Chondrocyte (in vitro differentiated cells): ENCODE measurements around the gene ZBTB7A. TPM values are rescaled to one million over a fixed set of nuclear protein-coding genes. Genes with fewer than 3 reads are reported as not detected.

Source experiments
- DNase-seq: peaks from one replicate; pipeline ENCODE4 v3.0.0; 2021; ENCODE audit warnings: mixed read lengths, low spot score
- H3K27ac Mint-ChIP-seq: one replicate; pipeline ENCODE4 v1.8.0; 2021; ENCODE audit warnings: mild to moderate bottlenecking, moderate library complexity, mixed read lengths; ENCODE audit not compliant: unreplicated experiment
- H3K27me3 Mint-ChIP-seq: 2 replicates; pipeline ENCODE4 v1.8.0; 2021; ENCODE audit warnings: low read depth, mixed read lengths
- H3K36me3 Mint-ChIP-seq: 2 replicates; pipeline ENCODE4 v1.8.0; 2021; ENCODE audit warnings: low read depth, mixed read lengths
- H3K4me1 Mint-ChIP-seq: 2 replicates; pipeline ENCODE4 v1.8.0; 2021; ENCODE audit warnings: low read depth, mild to moderate bottlenecking, mixed read lengths
- H3K4me3 Mint-ChIP-seq: one replicate; pipeline ENCODE4 v1.8.0; 2021; ENCODE audit warnings: mild to moderate bottlenecking, moderate library complexity, mixed read lengths; ENCODE audit not compliant: unreplicated experiment
- H3K9me3 Mint-ChIP-seq: 2 replicates; pipeline ENCODE4 v1.8.0; 2021; ENCODE audit warnings: low read depth, mixed read lengths
- total RNA-seq: library from RNA; stranded (reverse); gene quantifications from 3 replicates; pipeline ENCODE4 v1.2.1, GENCODE V29; 2021
- TF ChIP-seq, protein P1 (sequence below): fragments of 200-600 bp; sonication (generic); IDR thresholded peaks from 2 replicates; pipeline ENCODE4 v1.5.0; 2021; ENCODE audit warnings: antibody characterized with exemption, mild to moderate bottlenecking, moderate library complexity

ZBTB7A gene
- total RNA-seq, 1 donor from 2014 or later: 29.5 TPM

- TF ChIP-seq, protein P1, sequence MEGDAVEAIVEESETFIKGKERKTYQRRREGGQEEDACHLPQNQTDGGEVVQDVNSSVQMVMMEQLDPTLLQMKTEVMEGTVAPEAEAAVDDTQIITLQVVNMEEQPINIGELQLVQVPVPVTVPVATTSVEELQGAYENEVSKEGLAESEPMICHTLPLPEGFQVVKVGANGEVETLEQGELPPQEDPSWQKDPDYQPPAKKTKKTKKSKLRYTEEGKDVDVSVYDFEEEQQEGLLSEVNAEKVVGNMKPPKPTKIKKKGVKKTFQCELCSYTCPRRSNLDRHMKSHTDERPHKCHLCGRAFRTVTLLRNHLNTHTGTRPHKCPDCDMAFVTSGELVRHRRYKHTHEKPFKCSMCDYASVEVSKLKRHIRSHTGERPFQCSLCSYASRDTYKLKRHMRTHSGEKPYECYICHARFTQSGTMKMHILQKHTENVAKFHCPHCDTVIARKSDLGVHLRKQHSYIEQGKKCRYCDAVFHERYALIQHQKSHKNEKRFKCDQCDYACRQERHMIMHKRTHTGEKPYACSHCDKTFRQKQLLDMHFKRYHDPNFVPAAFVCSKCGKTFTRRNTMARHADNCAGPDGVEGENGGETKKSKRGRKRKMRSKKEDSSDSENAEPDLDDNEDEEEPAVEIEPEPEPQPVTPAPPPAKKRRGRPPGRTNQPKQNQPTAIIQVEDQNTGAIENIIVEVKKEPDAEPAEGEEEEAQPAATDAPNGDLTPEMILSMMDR: no peak
- Mint-ChIP-seq H3K9me3 (no peaks in the 10 kb centered on the region), H3K4me3 (no peak overlapping the region), H3K27ac (no peak overlapping the region), H3K27me3 (no peaks in the 10 kb centered on the region), H3K36me3 (no peaks in the 10 kb centered on the region), H3K4me1 (no peaks in the 10 kb centered on the region)
- no peak for DNase-seq
Observed at GRCh38 chr19:3995607-3996006, 71.1 kb downstream of the ZBTB7A start.

Other genes starting within 250 kb of the ZBTB7A start
- gene ZFR2, start 197.9 kb downstream of the ZBTB7A start, total RNA-seq: not detected in 3 replicates
- gene ATCAY, start 186.2 kb downstream of the ZBTB7A start, total RNA-seq: not detected in 3 replicates
- not detected in 3 replicates for gene NMRK2, start 133.8 kb downstream of the ZBTB7A start, total RNA-seq
- 131 to 185 TPM (median 170 TPM) in 3 replicates for gene DAPK3, start 95.8 kb downstream of the ZBTB7A start, total RNA-seq
- 2,036 to 2,432 TPM (median 2,370 TPM) in 3 replicates for gene EEF2, start 81.4 kb downstream of the ZBTB7A start, total RNA-seq
- gene PIAS4, start 59.2 kb downstream of the ZBTB7A start, total RNA-seq: 26.3 to 29.7 TPM (median 26.7 TPM) in 3 replicates
- 131 to 168 TPM (median 158 TPM) in 3 replicates for gene MAP2K2, start 57.2 kb upstream of the ZBTB7A start, total RNA-seq
- not detected in 3 replicates for gene CREB3L3, start 86.7 kb upstream of the ZBTB7A start, total RNA-seq
- gene SIRT6, start 115.7 kb upstream of the ZBTB7A start, total RNA-seq: 19.5 to 21.9 TPM (median 19.7 TPM) in 3 replicates
- 0.47 to 1.3 TPM (median 0.92 TPM) in 3 replicates for gene ANKRD24, start 115.8 kb upstream of the ZBTB7A start, total RNA-seq
- gene EBI3, start 162.6 kb upstream of the ZBTB7A start, total RNA-seq: 1.2 to 2.6 TPM (median 1.2 TPM) in 3 replicates
- gene YJU2, start 180.2 kb upstream of the ZBTB7A start, total RNA-seq: 12.2 to 13.7 TPM (median 13.3 TPM) in 3 replicates
- gene SHD, start 212.4 kb upstream of the ZBTB7A start, total RNA-seq: not detected in 3 replicates
- gene TMIGD2, start 235.5 kb upstream of the ZBTB7A start, total RNA-seq: not detected in 3 replicates
- gene FSD1, start 237.7 kb upstream of the ZBTB7A start, total RNA-seq: 8.8 to 13.7 TPM (median 11.6 TPM) in 3 replicates